H1 (cell line): ENCODE data around the gene CPED1. TPM values are rescaled to one million over a fixed set of nuclear protein-coding genes. Genes with fewer than 3 reads are reported as not detected.

ENCODE experiments used
- CTCF ChIA-PET: fragments of 300-600 bp; sonication (Branson Sonifier 250); formaldehyde crosslinking; loops from one replicate; lab custom pipeline; 2021; ENCODE audit not compliant: partially characterized antibody; lab: Charles Lee
- POLR2A ChIA-PET: fragments of 300-600 bp; sonication (Branson Sonifier 250); formaldehyde crosslinking; loops from one replicate; lab custom pipeline; 2021; ENCODE audit warnings: inconsistent platforms; ENCODE audit not compliant: partially characterized antibody; lab: Charles Lee
- DNase-seq, 2 experiments: peaks; one replicate each; pipeline versions ENCODE4 v3.0.0 to v3.0.0-alpha.2; 2010 to 2022; ENCODE audit warnings: low spot score in 2 of 2, low read depth in 1 of 2, mixed read lengths in 1 of 2
- FAIRE-seq: peaks from 2 replicates; lab custom pipeline; 2011; peaks lifted over from hg19 to GRCh38; lab: Jason Lieb, UNC
- H2AFZ ChIP-seq: 2 replicates; pipeline ENCODE4 v1.8.1; 2012; ENCODE audit warnings: low read length, inconsistent platforms
- H2AK5ac ChIP-seq: 2 replicates; pipeline ENCODE4 v1.6.1; 2013; ENCODE audit warnings: low read depth, low read length
- H2BK120ac ChIP-seq: replicated peaks from 2 replicates; pipeline ENCODE3; 2013; ENCODE audit warnings: low read depth, low read length, inconsistent platforms
- H2BK12ac ChIP-seq: 2 replicates; pipeline ENCODE4 v1.6.1; 2013; ENCODE audit warnings: low read depth, low read length
- H2BK15ac ChIP-seq: 2 replicates; pipeline ENCODE4 v1.6.1; 2013; ENCODE audit warnings: low read length
- H2BK20ac ChIP-seq: 2 replicates; pipeline ENCODE4 v1.6.1; 2013; ENCODE audit warnings: low read length
- H2BK5ac ChIP-seq: 2 replicates; pipeline ENCODE4 v1.6.1; 2013; ENCODE audit warnings: low read depth, low read length
- H3K14ac ChIP-seq: 2 replicates; pipeline ENCODE4 v1.6.1; 2013; ENCODE audit warnings: inconsistent platforms; ENCODE audit not compliant: insufficient read length
- H3K18ac ChIP-seq: 2 replicates; pipeline ENCODE4 v1.6.1; 2013; ENCODE audit warnings: low read length; ENCODE audit errors: extremely low read depth
- H3K23ac ChIP-seq: 2 replicates; pipeline ENCODE4 v1.6.1; 2013; ENCODE audit warnings: inconsistent platforms; ENCODE audit not compliant: insufficient read length
- H3K23me2 ChIP-seq: 2 replicates; pipeline ENCODE4 v1.6.1; 2013; ENCODE audit warnings: low read depth, low read length
- H3K27ac ChIP-seq: 2 replicates; pipeline ENCODE4 v1.6.1; 2011; ENCODE audit warnings: low read depth, low read length, inconsistent platforms
- H3K27me3 ChIP-seq, 4 experiments: replicated peaks in 1 of 4; 1 replicate in 1 of 4; 2 replicates in 3 of 4; pipeline versions ENCODE4 v1.6.1 to v1.8.1; 2011 to 2013; ENCODE audit warnings: low read length in 3 of 4, mild to moderate bottlenecking in 3 of 4, inconsistent platforms in 2 of 4, mixed read lengths in 2 of 4, moderate library complexity in 1 of 4; ENCODE audit not compliant: control insufficient read depth in 3 of 4, insufficient read depth in 3 of 4; ENCODE audit errors: extremely low read depth in 1 of 4
- H3K36me3 ChIP-seq, 4 experiments: 2 replicates each; pipeline versions ENCODE4 v1.6.1 to v1.8.1; 2011 to 2013; ENCODE audit warnings: mild to moderate bottlenecking in 4 of 4, low read length in 3 of 4, moderate library complexity in 2 of 4, control low read depth in 1 of 4, inconsistent platforms in 1 of 4; ENCODE audit not compliant: insufficient read depth in 4 of 4, control insufficient read depth in 2 of 4
- H3K4ac ChIP-seq: replicated peaks from 2 replicates; pipeline ENCODE3; 2013; ENCODE audit warnings: low read length, low read depth, mixed read lengths, inconsistent platforms; ENCODE audit not compliant: insufficient read length
- H3K4me1 ChIP-seq, 4 experiments: replicated peaks in 1 of 4; 1 replicate in 1 of 4; 2 replicates in 3 of 4; pipeline versions ENCODE4 v1.6.1 to v1.8.1; 2011 to 2013; ENCODE audit warnings: low read length in 3 of 4, inconsistent platforms in 2 of 4, mixed read lengths in 1 of 4; ENCODE audit not compliant: insufficient read depth in 4 of 4, control insufficient read depth in 3 of 4
- H3K4me2 ChIP-seq, 2 experiments: 2 replicates each; pipeline versions ENCODE4 v1.6.1 to v1.8.1; 2011 to 2013; ENCODE audit warnings: low read depth in 2 of 2, low read length in 2 of 2, control low read depth in 1 of 2, inconsistent platforms in 1 of 2, mild to moderate bottlenecking in 1 of 2; ENCODE audit not compliant: insufficient read depth in 1 of 2
- H3K4me3 ChIP-seq, 4 experiments: fragments of 200-600, 300-600 bp in 1 of 4; sonication (generic), shearing (Covaris generic), sonication (Bioruptor Twin) in 1 of 4; 2 replicates each; pipeline versions ENCODE4 v1.5.1 to v1.8.1; 2011 to 2016; ENCODE audit warnings: low read length in 4 of 4, low read depth in 3 of 4, control low read depth in 2 of 4, inconsistent platforms in 2 of 4, mild to moderate bottlenecking in 2 of 4, mixed read lengths in 1 of 4, moderate library complexity in 1 of 4; ENCODE audit not compliant: insufficient read depth in 2 of 4; ENCODE audit errors: extremely low read depth in 1 of 4
- H3K56ac ChIP-seq: replicated peaks from 2 replicates; pipeline ENCODE3; 2013; ENCODE audit warnings: low read depth, mild to moderate bottlenecking, mixed read lengths, low read length, inconsistent platforms; ENCODE audit not compliant: insufficient read length
- H3K79me1 ChIP-seq: 2 replicates; pipeline ENCODE4 v1.6.1; 2013; ENCODE audit warnings: low read depth, low read length, control low read depth
- H3K79me2 ChIP-seq, 2 experiments: 2 replicates each; pipeline versions ENCODE4 v1.6.1 to v1.8.1; 2012 to 2013; ENCODE audit warnings: low read length in 2 of 2, mild to moderate bottlenecking in 2 of 2, inconsistent platforms in 1 of 2; ENCODE audit not compliant: insufficient read depth in 2 of 2, control insufficient read depth in 1 of 2
- H3K9ac ChIP-seq, 4 experiments: replicated peaks in 1 of 4; 1 replicate in 1 of 4; 2 replicates in 3 of 4; pipeline versions ENCODE4 v1.6.1 to v1.8.1; 2011 to 2013; ENCODE audit warnings: low read depth in 3 of 4, low read length in 3 of 4, control low read depth in 2 of 4, mild to moderate bottlenecking in 2 of 4, moderate library complexity in 2 of 4, inconsistent platforms in 1 of 4; ENCODE audit errors: extremely low read depth in 1 of 4
- H3K9me3 ChIP-seq, 2 experiments: 2 replicates each; pipeline versions ENCODE4 v1.6.1 to v1.8.1; 2012 to 2013; ENCODE audit warnings: mild to moderate bottlenecking in 2 of 2, moderate library complexity in 2 of 2, control low read depth in 1 of 2, inconsistent platforms in 1 of 2, low read depth in 1 of 2, low read length in 1 of 2, mixed read lengths in 1 of 2; ENCODE audit not compliant: insufficient read depth in 2 of 2
- H4K20me1 ChIP-seq, 2 experiments: replicated peaks in 1 of 2; 2 replicates each; pipeline versions ENCODE3 to v1.8.1; 2011 to 2013; ENCODE audit warnings: inconsistent platforms in 2 of 2, low read length in 2 of 2, mild to moderate bottlenecking in 1 of 2; ENCODE audit not compliant: insufficient read depth in 2 of 2, control insufficient read depth in 1 of 2
- H4K5ac ChIP-seq: 2 replicates; pipeline ENCODE4 v1.6.1; 2013; ENCODE audit warnings: low read length, low read depth, mixed read lengths, inconsistent platforms; ENCODE audit not compliant: insufficient read length
- H4K8ac ChIP-seq: 2 replicates; pipeline ENCODE4 v1.8.0; 2013; ENCODE audit warnings: mild to moderate bottlenecking, moderate library complexity, low read length, inconsistent platforms; ENCODE audit not compliant: insufficient read depth; ENCODE audit errors: extremely low read depth
- H4K91ac ChIP-seq: replicated peaks from 2 replicates; pipeline ENCODE3; 2013; ENCODE audit warnings: low read length, mixed read lengths, inconsistent platforms; ENCODE audit not compliant: insufficient read length
- CEBPB ChIP-seq: IDR thresholded peaks from 2 replicates; pipeline ENCODE4 v1.6.1; 2012; ENCODE audit warnings: low read depth, low read length
- EZH2 ChIP-seq: fragments of 200-600 bp; sonication (generic); IDR thresholded peaks from 2 replicates; pipeline ENCODE4 v1.7.1; 2012; ENCODE audit warnings: low read depth, mild to moderate bottlenecking, moderate library complexity, low read length, inconsistent platforms; ENCODE audit not compliant: severe bottlenecking
- JUND ChIP-seq: IDR thresholded peaks from 2 replicates; pipeline ENCODE4 v1.6.1; 2011; ENCODE audit warnings: mild to moderate bottlenecking, improper control_type of control experiment, low read length
- KDM1A ChIP-seq: fragments of 200-600, 300-600 bp; sonication (generic); IDR thresholded peaks from 2 replicates; pipeline ENCODE4 v1.7.1; 2016; ENCODE audit warnings: mild to moderate bottlenecking, low read length, borderline replicate concordance
- KDM4A ChIP-seq: IDR thresholded peaks from one replicate; pipeline ENCODE4 v1.7.1; 2012; ENCODE audit warnings: low read depth, mild to moderate bottlenecking, moderate library complexity, low read length, inconsistent platforms; ENCODE audit not compliant: severe bottlenecking
- RFX5 ChIP-seq: IDR thresholded peaks from 2 replicates; pipeline ENCODE4 v1.6.1; 2011; ENCODE audit warnings: low read depth, low read length, improper control_type of control experiment, borderline replicate concordance
- RNF2 ChIP-seq: fragments of 200-900, 300-1000 bp; sonication (generic); IDR thresholded peaks from 2 replicates; pipeline ENCODE4 v1.7.1; 2016; ENCODE audit warnings: borderline replicate concordance, low read depth, mild to moderate bottlenecking, antibody characterized with exemption, low read length; ENCODE audit not compliant: poor library complexity, severe bottlenecking; ENCODE audit errors: missing control alignments
- SP2 ChIP-seq: IDR thresholded peaks from 2 replicates; pipeline ENCODE4 v1.6.1; 2012; ENCODE audit warnings: mild to moderate bottlenecking, low read length, inconsistent platforms
- SUZ12 ChIP-seq: fragments of 200-600 bp; sonication (generic); IDR thresholded peaks from 2 replicates; pipeline ENCODE4 v1.6.1; 2012; ENCODE audit warnings: mild to moderate bottlenecking, inconsistent platforms, low read length, moderate library complexity, mixed read lengths
- TBP ChIP-seq: IDR thresholded peaks from 2 replicates; pipeline ENCODE4 v1.6.1; 2011; ENCODE audit warnings: low read depth, low read length, improper control_type of control experiment
- WGBS, 2 experiments: shearing (Covaris generic) in 1 of 2; methylation state at CpG; one replicate each; pipeline versions ENCODE4 v1.1.6 to v1.1.7; 2013 to 2015; ENCODE audit warnings: low lambda C conversion rate in 2 of 2, mixed read lengths in 2 of 2, inconsistent platforms in 1 of 2, low coverage in 1 of 2, missing lambda C conversion rate in 1 of 2; ENCODE audit not compliant: insufficient replicate concordance in 2 of 2, insufficient coverage in 1 of 2, insufficient read length in 1 of 2; ENCODE audit errors: extremely low coverage in 1 of 2, missing lambda C conversion rate in 1 of 2; 5-methylcytosine and 5-hydroxymethylcytosine counted together
- polyA plus RNA-seq, 7 experiments: library from polyadenylated mRNA; depleted of rRNA in 3 of 7; stranded (reverse) in 5 of 7; unstranded in 2 of 7; fragments of >200 nt in 5 of 7; fragments of 200-250 nt in 2 of 7; gene quantifications; 1 replicate in 5 of 7; 2 replicates in 1 of 7; 4 replicates in 1 of 7; pipeline versions ENCODE4 v1.2.1 to v1.2.3, GENCODE V29; 2011 to 2013; ENCODE audit warnings: missing spikeins in 2 of 7, mixed read lengths in 2 of 7
- total RNA-seq: library from RNA; stranded (reverse); fragmentation: NEBNext Ultra II Directional; extraction: Animal tissue kit (Norgen Biotek cat#: 25700); gene quantifications from 2 replicates; pipeline ENCODE4 v1.2.1, GENCODE V29; 2021
- TF ChIP-seq, protein P1 (sequence below): IDR thresholded peaks from 2 replicates; pipeline ENCODE4 v1.6.1; 2012; ENCODE audit warnings: low read length, inconsistent platforms

Gene CPED1
- total and polyA plus RNA-seq, 2 of the 8 experiments (the other 6 are each of a cell fraction or from before 2014, with no cell fraction given), result 0.08 to 0.39 TPM

- Histone ChIP-seq H3K4me1 (no peaks in the 10 kb centered on the region), H2BK20ac (no peak overlapping the region), H3K4me3 (no peak overlapping the region), H4K20me1 (no peaks in the 10 kb centered on the region), H4K91ac (no peak overlapping the region), H3K14ac (no peak overlapping the region), H3K4ac (no peak overlapping the region), H3K79me2 (no peaks in the 10 kb centered on the region), H3K27ac (no peak overlapping the region), H3K4me2 (no peak overlapping the region), H4K5ac (no peak overlapping the region), H3K9me3 (no peaks in the 10 kb centered on the region), H3K36me3 (no peaks in the 10 kb centered on the region), H2BK12ac (no peak overlapping the region), H2BK5ac (no peak overlapping the region), H3K56ac (no peak overlapping the region), H2AK5ac (no peak overlapping the region), H2BK120ac (no peak overlapping the region), H3K9ac (no peak overlapping the region), H2AFZ (no peak overlapping the region), H4K8ac (no peak overlapping the region), H3K79me1 (no peaks in the 10 kb centered on the region), H3K23me2 (peaks cover 2% of the 10 kb centered on the region; the same call in 1 of the 2 replicates), H2BK15ac (no peak overlapping the region), H3K23ac (no peak overlapping the region), H3K18ac (no peak overlapping the region), H3K27me3 (no peaks in the 10 kb centered on the region)
- DNase-seq (no peak), FAIRE-seq (no peak)
- CTCF ChIA-PET, result interaction anchor here (0.7 to 4.1 kb wide), 5 partner anchors 8 to 86 kb away, joined by 3 to 18 read pairs (median 4); partner anchors contain the start of gene CPED1
- POLR2A ChIA-PET, result no interaction called here
- 93% methylated on average over 3 of the region's 3 CpGs; no CpG with 5 or more reads in 1 of the 2 experiments for WGBS, 2 experiments
- TF ChIP-seq RNF2 (no peak), SP2 (no peak), SUZ12 (no peak), RFX5 (no peak), CEBPB (no peak), JUND (no peak), KDM4A (no peak), KDM1A (no peak), EZH2 (no peak), TBP (no peak)
- TF ChIP-seq, protein P1, sequence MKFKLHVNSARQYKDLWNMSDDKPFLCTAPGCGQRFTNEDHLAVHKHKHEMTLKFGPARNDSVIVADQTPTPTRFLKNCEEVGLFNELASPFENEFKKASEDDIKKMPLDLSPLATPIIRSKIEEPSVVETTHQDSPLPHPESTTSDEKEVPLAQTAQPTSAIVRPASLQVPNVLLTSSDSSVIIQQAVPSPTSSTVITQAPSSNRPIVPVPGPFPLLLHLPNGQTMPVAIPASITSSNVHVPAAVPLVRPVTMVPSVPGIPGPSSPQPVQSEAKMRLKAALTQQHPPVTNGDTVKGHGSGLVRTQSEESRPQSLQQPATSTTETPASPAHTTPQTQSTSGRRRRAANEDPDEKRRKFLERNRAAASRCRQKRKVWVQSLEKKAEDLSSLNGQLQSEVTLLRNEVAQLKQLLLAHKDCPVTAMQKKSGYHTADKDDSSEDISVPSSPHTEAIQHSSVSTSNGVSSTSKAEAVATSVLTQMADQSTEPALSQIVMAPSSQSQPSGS, result no peak
These were observed 85.1 kb downstream of the CPED1 start for GRCh38 chr7:121073463-121074099.
